Transverse colon (tissue), 4 donors: ENCODE results near the gene SREK1.

Experiments
- EP300 ChIP-seq: sonication (generic); formaldehyde crosslinking; IDR thresholded peaks from one replicate; pipeline ENCODE4 v1.6.1; 2017; ENCODE audit warnings: antibody characterized with exemption, low read depth
- POLR2A ChIP-seq: fragments of 450-650 bp; IDR thresholded peaks from one replicate; pipeline ENCODE4 v1.6.1; 2016; ENCODE audit warnings: antibody characterized with exemption, mild to moderate bottlenecking, moderate library complexity
- POLR2AphosphoS5 ChIP-seq, 3 donors: sonication (generic); formaldehyde crosslinking; IDR thresholded peaks; one replicate each; pipeline ENCODE4 v1.6.1; 2016; ENCODE audit warnings: antibody characterized with exemption in 3 of 3
- TF ChIP-seq, protein P1 (sequence below), 5 experiments: fragments of 200-600 bp in 3 of 5; fragments of 450-650 bp in 2 of 5; sonication (generic) in 3 of 5; IDR thresholded peaks; 1 replicate in 2 of 5; 2 replicates in 3 of 5; pipeline ENCODE4 v1.5.1; 2016 to 2017; ENCODE audit warnings: antibody characterized with exemption in 5 of 5, inconsistent platforms in 3 of 5, mild to moderate bottlenecking in 2 of 5, moderate library complexity in 1 of 5

DNA sequence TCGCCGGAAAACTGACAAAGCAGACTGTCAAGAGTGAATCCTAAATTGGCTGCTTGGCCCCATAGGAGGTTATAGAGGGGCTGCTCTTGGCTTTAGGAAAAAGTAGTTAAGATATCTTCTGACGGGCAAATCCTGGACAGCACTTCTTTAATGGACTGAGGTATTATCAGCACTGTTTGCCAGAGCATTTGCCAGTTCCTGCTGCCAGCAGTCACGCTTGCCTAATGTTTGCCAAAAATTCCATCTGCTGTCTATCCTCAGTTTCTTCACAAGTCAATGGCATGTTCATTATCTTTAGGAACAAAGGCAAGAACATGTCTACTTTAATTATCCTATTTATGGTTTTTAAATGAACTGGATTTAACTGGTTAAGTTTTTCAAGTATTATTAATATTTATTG is 25.8 kb upstream of the SREK1 start:
- TF ChIP-seq, protein P1, sequence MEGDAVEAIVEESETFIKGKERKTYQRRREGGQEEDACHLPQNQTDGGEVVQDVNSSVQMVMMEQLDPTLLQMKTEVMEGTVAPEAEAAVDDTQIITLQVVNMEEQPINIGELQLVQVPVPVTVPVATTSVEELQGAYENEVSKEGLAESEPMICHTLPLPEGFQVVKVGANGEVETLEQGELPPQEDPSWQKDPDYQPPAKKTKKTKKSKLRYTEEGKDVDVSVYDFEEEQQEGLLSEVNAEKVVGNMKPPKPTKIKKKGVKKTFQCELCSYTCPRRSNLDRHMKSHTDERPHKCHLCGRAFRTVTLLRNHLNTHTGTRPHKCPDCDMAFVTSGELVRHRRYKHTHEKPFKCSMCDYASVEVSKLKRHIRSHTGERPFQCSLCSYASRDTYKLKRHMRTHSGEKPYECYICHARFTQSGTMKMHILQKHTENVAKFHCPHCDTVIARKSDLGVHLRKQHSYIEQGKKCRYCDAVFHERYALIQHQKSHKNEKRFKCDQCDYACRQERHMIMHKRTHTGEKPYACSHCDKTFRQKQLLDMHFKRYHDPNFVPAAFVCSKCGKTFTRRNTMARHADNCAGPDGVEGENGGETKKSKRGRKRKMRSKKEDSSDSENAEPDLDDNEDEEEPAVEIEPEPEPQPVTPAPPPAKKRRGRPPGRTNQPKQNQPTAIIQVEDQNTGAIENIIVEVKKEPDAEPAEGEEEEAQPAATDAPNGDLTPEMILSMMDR (IDR thresholded peaks at IDR 0.05), result no peak
- TF ChIP-seq POLR2AphosphoS5 (IDR thresholded peaks at IDR 0.05) (no peak), POLR2A (no peak), EP300 (no peak)
